HCT116 (cell line): Measurements from ENCODE around the gene ESM1. TPM values are rescaled to one million over a fixed set of nuclear protein-coding genes. Genes with fewer than 3 reads are reported as not detected.

Source experiments
- ATAC-seq: fragments of 200-7000 bp; cut with Tn5 transposase; 2 replicates; pipeline ENCODE4 v1.9.1; 2020; ENCODE audit warnings: mild to moderate bottlenecking, moderate library complexity
- BruUV-seq: library from RNA; stranded (reverse); fragments of 400-500 nt; replicated peaks from 2 replicates; lab custom pipeline; 2021; lab: Mats Ljungman, UMichigan
- CTCF ChIA-PET: fragments of 300-600 bp; sonication (Branson Sonifier 250); formaldehyde crosslinking; loops from one replicate; lab custom pipeline; 2021; ENCODE audit warnings: antibody characterized with exemption; lab: Charles Lee
- POLR2A ChIA-PET: fragments of 300-600, 350-600 bp; sonication (Branson Sonifier 250); formaldehyde crosslinking; loops from one replicate; lab custom pipeline; 2021; ENCODE audit warnings: antibody characterized with exemption; lab: Charles Lee
- RAD21 ChIA-PET, 2 experiments: fragments of 300-600 bp; sonication (Branson Sonifier 250); formaldehyde crosslinking; loops; one replicate each; lab custom pipeline; 2023; ENCODE audit warnings: low total read pairs in 2 of 2; ENCODE audit not compliant: uncharacterized antibody in 2 of 2, unreplicated experiment in 2 of 2, low non-redundant PET in 1 of 2; lab: Charles Lee
- DNase-seq: peaks from one replicate; pipeline ENCODE4 v3.0.0-alpha.2; 2010; ENCODE audit warnings: low read depth, low spot score
- H2AFZ ChIP-seq: fragments of 200-600 bp; shearing (Covaris generic), sonication (generic); 2 replicates; pipeline ENCODE4 v1.6.1; 2017; ENCODE audit warnings: low read depth, mixed run types, mixed read lengths, antibody characterized with exemption, low read length; ENCODE audit not compliant: poor library complexity, severe bottlenecking
- H3K27ac ChIP-seq: 2 replicates; pipeline ENCODE4 v1.5.1; 2012; ENCODE audit warnings: low read depth, low read length
- H3K27me3 ChIP-seq: fragments of 200-600 bp; sonication (generic); 2 replicates; pipeline ENCODE4 v1.6.1; 2016; ENCODE audit warnings: mixed run types, low read length, mixed read lengths; ENCODE audit not compliant: insufficient read depth
- H3K36me3 ChIP-seq, 2 experiments: fragments of 200-500 bp in 1 of 2; fragments of 200-600 bp in 1 of 2; sonication (Bioruptor generic) in 1 of 2; sonication (generic) in 1 of 2; 2 replicates each; pipeline versions ENCODE4 v1.5.1 to v1.6.1; 2014 to 2016; ENCODE audit warnings: low read length in 2 of 2, inconsistent platforms in 1 of 2, mixed read lengths in 1 of 2, mixed run types in 1 of 2; ENCODE audit not compliant: insufficient read depth in 2 of 2, control insufficient read depth in 1 of 2
- H3K4me1 ChIP-seq, 2 experiments: fragments of 200-600 bp in 1 of 2; sonication (generic) in 1 of 2; 2 replicates each; pipeline versions ENCODE4 v1.5.1 to v1.6.1; 2012 to 2017; ENCODE audit warnings: low read length in 2 of 2, inconsistent platforms in 1 of 2, mild to moderate bottlenecking in 1 of 2, mixed read lengths in 1 of 2, mixed run types in 1 of 2, moderate library complexity in 1 of 2; ENCODE audit not compliant: insufficient read depth in 2 of 2, control insufficient read depth in 1 of 2
- H3K4me2 ChIP-seq: fragments of 200-600 bp; sonication (generic); 2 replicates; pipeline ENCODE4 v1.6.1; 2017; ENCODE audit warnings: mixed run types, low read length, mixed read lengths
- H3K4me3 ChIP-seq, 2 experiments: fragments of 200-600 bp in 1 of 2; sonication (generic) in 1 of 2; replicated peaks in 1 of 2; 2 replicates each; pipeline ENCODE4 v1.5.1; 2011 to 2016; ENCODE audit warnings: low read length in 2 of 2, control low read depth in 1 of 2, low read depth in 1 of 2, mild to moderate bottlenecking in 1 of 2, mixed read lengths in 1 of 2, mixed run types in 1 of 2
- H3K79me2 ChIP-seq: fragments of 200-600 bp; sonication (generic); 2 replicates; pipeline ENCODE4 v1.6.1; 2017; ENCODE audit warnings: mild to moderate bottlenecking, mixed run types, low read length, moderate library complexity, mixed read lengths; ENCODE audit not compliant: insufficient read depth
- H3K9ac ChIP-seq: fragments of 200-600 bp; sonication (generic); 2 replicates; pipeline ENCODE4 v1.6.1; 2016; ENCODE audit warnings: low read length, mixed read lengths
- H3K9me2 ChIP-seq: fragments of 200-600 bp; sonication (generic), shearing (Covaris generic); 2 replicates; pipeline ENCODE4 v1.6.1; 2017; ENCODE audit warnings: mixed run types, mild to moderate bottlenecking, moderate library complexity; ENCODE audit not compliant: insufficient read depth
- H3K9me3 ChIP-seq, 2 experiments: fragments of 200-500 bp in 1 of 2; fragments of 200-600 bp in 1 of 2; sonication (Bioruptor generic) in 1 of 2; sonication (generic) in 1 of 2; 2 replicates each; pipeline ENCODE4 v1.6.1; 2014 to 2017; ENCODE audit warnings: low read length in 2 of 2, mixed read lengths in 2 of 2, inconsistent platforms in 1 of 2, low read depth in 1 of 2, mild to moderate bottlenecking in 1 of 2, mixed run types in 1 of 2, moderate library complexity in 1 of 2; ENCODE audit not compliant: control insufficient read depth in 1 of 2, insufficient read depth in 1 of 2
- H4K20me1 ChIP-seq: fragments of 200-600 bp; sonication (generic), shearing (Covaris generic); 2 replicates; pipeline ENCODE4 v1.6.1; 2017; ENCODE audit warnings: mixed run types, mild to moderate bottlenecking, moderate library complexity; ENCODE audit not compliant: insufficient read depth
- CBX3 ChIP-seq: IDR thresholded peaks from 2 replicates; pipeline ENCODE4 v1.6.1; 2012; ENCODE audit warnings: low read depth
- CEBPB ChIP-seq: IDR thresholded peaks from 2 replicates; pipeline ENCODE4 v1.6.1; 2012; ENCODE audit warnings: low read depth
- FOSL1 ChIP-seq: IDR thresholded peaks from 2 replicates; pipeline ENCODE4 v1.6.1; 2012; ENCODE audit warnings: low read depth
- POLR2A ChIP-seq: IDR thresholded peaks from 2 replicates; pipeline ENCODE4 v1.7.0; 2011; ENCODE audit warnings: borderline replicate concordance; ENCODE audit not compliant: insufficient read depth, insufficient read length; ENCODE audit errors: extremely low read depth
- ZNF274 ChIP-seq: fragments of 200-500 bp; sonication (Bioruptor generic); IDR thresholded peaks from 2 replicates; pipeline ENCODE4 v1.6.1; 2014; ENCODE audit warnings: mild to moderate bottlenecking, low read depth, low read length, inconsistent platforms
- intact Hi-C: fragments of 100-400 bp; cut with micrococcal nuclease; formaldehyde crosslinking; loops from 2 replicates; pipeline ENCODE4 v1.10.0; 2022
- total RNA-seq: library from RNA; stranded (reverse); gene quantifications from one replicate; pipeline ENCODE4 v1.2.1, GENCODE V29; 2021; ENCODE audit not compliant: unreplicated experiment
- TF ChIP-seq, protein P1 (sequence below): IDR thresholded peaks from 2 replicates; pipeline ENCODE4 v1.6.1; 2012; ENCODE audit warnings: low read depth
- TF ChIP-seq, protein P2 (sequence below): IDR thresholded peaks from 2 replicates; pipeline ENCODE4 v1.6.1; 2011; ENCODE audit warnings: mild to moderate bottlenecking, low read length, moderate library complexity; ENCODE audit not compliant: insufficient replicate concordance; ENCODE audit errors: extremely low read depth

ESM1 gene
- total RNA-seq, 1 experiment from 2014 or later, result not detected

DNA sequence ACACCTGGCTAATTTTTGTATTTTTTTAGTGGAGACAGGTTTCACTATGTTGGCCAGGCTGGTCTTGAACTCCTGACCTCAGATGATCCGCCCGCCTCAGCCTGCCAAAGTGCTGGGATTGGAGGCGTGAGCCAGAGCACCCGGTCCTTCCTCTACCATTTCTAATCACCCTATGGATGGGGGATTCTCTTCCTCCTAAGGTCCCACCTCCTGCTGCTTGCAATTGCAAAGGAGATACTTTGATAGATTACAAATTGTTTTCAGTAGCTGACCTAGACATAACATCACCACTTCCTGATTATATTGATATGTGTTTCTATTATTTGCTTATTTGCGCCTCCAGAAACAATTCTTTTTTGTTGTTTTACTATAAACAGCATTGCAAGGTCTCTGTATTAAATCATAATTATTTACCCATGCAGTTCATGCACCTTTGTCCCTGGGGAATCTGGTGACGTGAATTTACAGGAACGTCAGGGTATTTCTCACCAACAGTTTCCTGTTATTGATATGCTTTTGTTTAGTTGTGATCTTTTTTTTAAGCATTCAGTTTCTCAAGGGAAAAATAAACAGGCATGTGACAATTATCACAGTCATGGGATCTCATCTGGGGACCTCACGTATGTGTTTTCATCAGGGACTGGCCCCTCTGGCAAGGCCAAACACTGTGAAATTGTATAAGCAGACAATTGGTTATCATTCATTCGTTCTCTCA is 43.2 kb downstream of the ESM1 start:
- intact Hi-C loops, result no loop called here
- Histone ChIP-seq H3K27me3 (peaks cover 17% of the 10 kb centered on the region; the same call in 1 of the 2 replicates), H3K4me2 (no peak overlapping the region), H4K20me1 (no peaks in the 10 kb centered on the region), H3K36me3 (no peaks in the 10 kb centered on the region), H3K4me3 (no peak overlapping the region), H2AFZ (no peak overlapping the region), H3K9ac (no peak overlapping the region), H3K79me2 (no peaks in the 10 kb centered on the region), H3K4me1 (no peaks in the 10 kb centered on the region), H3K9me2 (no peaks in the 10 kb centered on the region), H3K9me3 (no peaks in the 10 kb centered on the region), H3K27ac (no peak overlapping the region)
- POLR2A ChIA-PET, result no interaction called here
- RAD21 ChIA-PET, result no interaction called here
- TF ChIP-seq CBX3 (no peak), FOSL1 (no peak), CEBPB (no peak), ZNF274 (no peak), POLR2A (no peak)
- TF ChIP-seq, protein P1, sequence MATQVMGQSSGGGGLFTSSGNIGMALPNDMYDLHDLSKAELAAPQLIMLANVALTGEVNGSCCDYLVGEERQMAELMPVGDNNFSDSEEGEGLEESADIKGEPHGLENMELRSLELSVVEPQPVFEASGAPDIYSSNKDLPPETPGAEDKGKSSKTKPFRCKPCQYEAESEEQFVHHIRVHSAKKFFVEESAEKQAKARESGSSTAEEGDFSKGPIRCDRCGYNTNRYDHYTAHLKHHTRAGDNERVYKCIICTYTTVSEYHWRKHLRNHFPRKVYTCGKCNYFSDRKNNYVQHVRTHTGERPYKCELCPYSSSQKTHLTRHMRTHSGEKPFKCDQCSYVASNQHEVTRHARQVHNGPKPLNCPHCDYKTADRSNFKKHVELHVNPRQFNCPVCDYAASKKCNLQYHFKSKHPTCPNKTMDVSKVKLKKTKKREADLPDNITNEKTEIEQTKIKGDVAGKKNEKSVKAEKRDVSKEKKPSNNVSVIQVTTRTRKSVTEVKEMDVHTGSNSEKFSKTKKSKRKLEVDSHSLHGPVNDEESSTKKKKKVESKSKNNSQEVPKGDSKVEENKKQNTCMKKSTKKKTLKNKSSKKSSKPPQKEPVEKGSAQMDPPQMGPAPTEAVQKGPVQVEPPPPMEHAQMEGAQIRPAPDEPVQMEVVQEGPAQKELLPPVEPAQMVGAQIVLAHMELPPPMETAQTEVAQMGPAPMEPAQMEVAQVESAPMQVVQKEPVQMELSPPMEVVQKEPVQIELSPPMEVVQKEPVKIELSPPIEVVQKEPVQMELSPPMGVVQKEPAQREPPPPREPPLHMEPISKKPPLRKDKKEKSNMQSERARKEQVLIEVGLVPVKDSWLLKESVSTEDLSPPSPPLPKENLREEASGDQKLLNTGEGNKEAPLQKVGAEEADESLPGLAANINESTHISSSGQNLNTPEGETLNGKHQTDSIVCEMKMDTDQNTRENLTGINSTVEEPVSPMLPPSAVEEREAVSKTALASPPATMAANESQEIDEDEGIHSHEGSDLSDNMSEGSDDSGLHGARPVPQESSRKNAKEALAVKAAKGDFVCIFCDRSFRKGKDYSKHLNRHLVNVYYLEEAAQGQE, result no peak
- TF ChIP-seq, protein P2, sequence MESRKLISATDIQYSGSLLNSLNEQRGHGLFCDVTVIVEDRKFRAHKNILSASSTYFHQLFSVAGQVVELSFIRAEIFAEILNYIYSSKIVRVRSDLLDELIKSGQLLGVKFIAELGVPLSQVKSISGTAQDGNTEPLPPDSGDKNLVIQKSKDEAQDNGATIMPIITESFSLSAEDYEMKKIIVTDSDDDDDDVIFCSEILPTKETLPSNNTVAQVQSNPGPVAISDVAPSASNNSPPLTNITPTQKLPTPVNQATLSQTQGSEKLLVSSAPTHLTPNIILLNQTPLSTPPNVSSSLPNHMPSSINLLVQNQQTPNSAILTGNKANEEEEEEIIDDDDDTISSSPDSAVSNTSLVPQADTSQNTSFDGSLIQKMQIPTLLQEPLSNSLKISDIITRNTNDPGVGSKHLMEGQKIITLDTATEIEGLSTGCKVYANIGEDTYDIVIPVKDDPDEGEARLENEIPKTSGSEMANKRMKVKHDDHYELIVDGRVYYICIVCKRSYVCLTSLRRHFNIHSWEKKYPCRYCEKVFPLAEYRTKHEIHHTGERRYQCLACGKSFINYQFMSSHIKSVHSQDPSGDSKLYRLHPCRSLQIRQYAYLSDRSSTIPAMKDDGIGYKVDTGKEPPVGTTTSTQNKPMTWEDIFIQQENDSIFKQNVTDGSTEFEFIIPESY, result no peak
- ATAC-seq (no peak), DNase-seq (no peak)
- BruUV-seq, result no TSS peak
- CTCF ChIA-PET, result interaction anchor here (4.7 kb wide), 1 partner anchor 15 kb away, joined by 74 read pairs; no protein-coding TSS in a partner anchor
